NCI-H2227 (cell line): ENCODE data around the gene TMEM190.
A peak's percentile ranks its signal among the peaks of the same experiment; 100 is the strongest.
"Not testable (repeated sequence)": the region's sequence is repeated elsewhere in the genome, so short reads cannot be mapped to it uniquely, and the experiment has no call there.

Experiments
- DNase-seq: peaks from one replicate; lab custom pipeline; 2025; ENCODE audit not compliant: unreplicated experiment; lab: John Stamatoyannopoulos, UW

TMEM190 gene

GRCh38 chr19:55389386-55390317 is 13.0 kb downstream of the TMEM190 start:
- DNase-seq, result no peak

GRCh38 chr19:55390461-55390880 is 13.8 kb downstream of the TMEM190 start:
- DNase-seq, result no peak

GRCh38 chr19:55391191-55391670 is 14.6 kb downstream of the TMEM190 start:
- no peak for DNase-seq

- no peak for DNase-seq
These were observed 15.3 kb downstream of the TMEM190 start for GRCh38 chr19:55391702-55392615.

GRCh38 chr19:55392820-55393761 is 16.5 kb downstream of the TMEM190 start:
- peak; percentile 70 for DNase-seq

GRCh38 chr19:55398200-55398925 is 21.7 kb downstream of the TMEM190 start:
- DNase-seq, result no peak

- no peak for DNase-seq
These were observed 23.9 kb downstream of the TMEM190 start for GRCh38 chr19:55400281-55401087.

GRCh38 chr19:55401390-55401789 is 24.8 kb downstream of the TMEM190 start:
- not testable (repeated sequence) for DNase-seq

GRCh38 chr19:55402509-55402908 is 25.9 kb downstream of the TMEM190 start:
- no peak for DNase-seq

- no peak for DNase-seq
These were observed 29.0 kb downstream of the TMEM190 start for GRCh38 chr19:55405638-55406037.

- DNase-seq, result no peak
These were observed 29.6 kb downstream of the TMEM190 start for GRCh38 chr19:55406091-55406825.

- peak; percentile 82 for DNase-seq
These were observed 30.4 kb downstream of the TMEM190 start for GRCh38 chr19:55406826-55407549.

- DNase-seq, result not testable (repeated sequence)
These were observed 30.8 kb downstream of the TMEM190 start, which contains the start of gene UBE2S for GRCh38 chr19:55407550-55407799. UBE2S (minus strand) TSS chr19:55407788; CDS start chr19:55407589, 199 bp downstream.

GRCh38 chr19:55407800-55408532 is 31.3 kb downstream of the TMEM190 start:
- DNase-seq, result peak; percentile 100

- DNase-seq, result no peak
These were observed 31.9 kb downstream of the TMEM190 start for GRCh38 chr19:55408533-55408872.

- DNase-seq, result not testable (repeated sequence)
These were observed 32.6 kb downstream of the TMEM190 start for GRCh38 chr19:55409179-55409578.

GRCh38 chr19:55410168-55410567 is 33.5 kb downstream of the TMEM190 start:
- DNase-seq, result no peak
